WTC11 (cell line): ENCODE results near the gene SNPH.

Source experiments
- CDX4 ChIP-seq: fragments of 250-450 bp; sonication (Bioruptor Pico); IDR thresholded peaks from 2 replicates; pipeline ENCODE4 v1.9.0; 2021; ENCODE audit warnings: moderate library complexity, mild to moderate bottlenecking, inconsistent platforms, borderline replicate concordance
- CREM ChIP-seq: sonication (generic); formaldehyde crosslinking; IDR thresholded peaks from 2 replicates; pipeline ENCODE4 v1.8.1; 2022; ENCODE audit warnings: mild to moderate bottlenecking, missing genetic modification reagents, moderate library complexity
- CTCF ChIP-seq: fragments of 200-600 bp; IDR thresholded peaks from 2 replicates; pipeline ENCODE4 v1.8.0; 2022; ENCODE audit warnings: antibody characterized with exemption
- E2F4 ChIP-seq: sonication (generic); formaldehyde crosslinking; IDR thresholded peaks from 2 replicates; pipeline ENCODE4 v1.8.1; 2022; ENCODE audit warnings: low read depth, mild to moderate bottlenecking, moderate library complexity, missing genetic modification reagents, borderline replicate concordance
- ESRRA ChIP-seq: sonication (generic); formaldehyde crosslinking; IDR thresholded peaks from 2 replicates; pipeline ENCODE4 v1.8.1; 2022; ENCODE audit warnings: mild to moderate bottlenecking, missing genetic modification reagents, borderline replicate concordance
- FOXP1 ChIP-seq: sonication (generic); formaldehyde crosslinking; IDR thresholded peaks from 2 replicates; pipeline ENCODE4 v1.8.0; 2022; ENCODE audit warnings: missing genetic modification reagents, mild to moderate bottlenecking, moderate library complexity, borderline replicate concordance
- USF2 ChIP-seq: sonication (generic); formaldehyde crosslinking; IDR thresholded peaks from 2 replicates; pipeline ENCODE4 v1.8.1; 2023; ENCODE audit warnings: mild to moderate bottlenecking, missing genetic modification reagents, moderate library complexity
- ZNF423 ChIP-seq: fragments of 250-450 bp; sonication (Bioruptor Pico); IDR thresholded peaks from 2 replicates; pipeline ENCODE4 v2.1.2; 2022; ENCODE audit warnings: mild to moderate bottlenecking, moderate library complexity

GRCh38 chr20:1322511-1323245, 56.6 kb downstream of the SNPH start:
- no peak for TF ChIP-seq ESRRA (CRISPR knock-in tag)
- TF ChIP-seq CTCF, result no peak
- TF ChIP-seq E2F4, result no peak
- no peak for TF ChIP-seq USF2
- TF ChIP-seq CREM, result no peak
- no peak for TF ChIP-seq FOXP1 (CRISPR knock-in tag)
- TF ChIP-seq CDX4 (CRISPR knock-in tag), result no peak
- no peak for TF ChIP-seq ZNF423 (CRISPR knock-in tag)
